CD4-positive, alpha-beta T cell (primary cell): ENCODE data around the gene STK35. TPM values are rescaled to one million over a fixed set of nuclear protein-coding genes. Genes with fewer than 3 reads are reported as not detected.

Experiments
- ATAC-seq: fragments of 200-7000 bp; cut with Tn5 transposase; one replicate; pipeline ENCODE4 v1.10.0; 2022; ENCODE audit warnings: mild to moderate bottlenecking; ENCODE audit not compliant: poor library complexity
- CTCF ChIA-PET: fragments of 350-600 bp; sonication (Branson Sonifier 250); formaldehyde crosslinking; loops from one replicate; lab custom pipeline; 2021; ENCODE audit warnings: antibody characterized with exemption, inconsistent platforms; lab: Charles Lee
- POLR2A ChIA-PET: fragments of 350-600 bp; sonication (Branson Sonifier 250); formaldehyde crosslinking; loops from one replicate; lab custom pipeline; 2021; ENCODE audit warnings: antibody characterized with exemption, inconsistent platforms; lab: Charles Lee
- DNase-seq, 14 experiments: peaks; one replicate each; pipeline ENCODE4 v3.0.0-alpha.2; 2013 to 2020; ENCODE audit warnings: mixed read lengths in 2 of 14
- H3K27ac ChIP-seq, 2 donors: one replicate each; pipeline versions ENCODE4 v1.5.1 to v1.7.0; 2013; ENCODE audit warnings: low read length in 2 of 2, low read depth in 1 of 2, mild to moderate bottlenecking in 1 of 2
- H3K27me3 ChIP-seq, 2 experiments: 1 replicate in 1 of 2; 2 replicates in 1 of 2; pipeline versions ENCODE4 v1.6.1 to v1.7.0; 2013; ENCODE audit warnings: low read length in 2 of 2, control low read depth in 1 of 2, mild to moderate bottlenecking in 1 of 2, moderate library complexity in 1 of 2; ENCODE audit not compliant: insufficient read depth in 2 of 2, control insufficient read depth in 1 of 2
- H3K36me3 ChIP-seq: one replicate; pipeline ENCODE4 v1.6.1; 2013; ENCODE audit warnings: low read length, control low read depth; ENCODE audit not compliant: insufficient read depth
- H3K4me1 ChIP-seq: one replicate; pipeline ENCODE4 v1.6.1; 2013; ENCODE audit warnings: low read length, control low read depth; ENCODE audit not compliant: insufficient read depth
- H3K4me3 ChIP-seq: one replicate; pipeline ENCODE4 v1.5.1; 2013; ENCODE audit warnings: mild to moderate bottlenecking, low read length, moderate library complexity
- H3K9me3 ChIP-seq, 2 experiments: 1 replicate in 1 of 2; 2 replicates in 1 of 2; pipeline versions ENCODE4 v1.6.1 to v1.7.0; 2013; ENCODE audit warnings: low read length in 2 of 2, mild to moderate bottlenecking in 2 of 2, control low read depth in 1 of 2, moderate library complexity in 1 of 2; ENCODE audit not compliant: control insufficient read depth in 1 of 2, insufficient read depth in 1 of 2
- H3K27ac Mint-ChIP-seq: one replicate; pipeline ENCODE4 v1.8.0; 2020; ENCODE audit warnings: mixed read lengths
- H3K27me3 Mint-ChIP-seq: one replicate; pipeline ENCODE4 v1.8.0; 2021; ENCODE audit warnings: mixed read lengths
- H3K36me3 Mint-ChIP-seq: one replicate; pipeline ENCODE4 v1.8.0; 2021; ENCODE audit warnings: low read depth, mixed read lengths
- H3K4me1 Mint-ChIP-seq: one replicate; pipeline ENCODE4 v1.8.0; 2021; ENCODE audit warnings: low read depth, mixed read lengths
- H3K4me3 Mint-ChIP-seq: one replicate; pipeline ENCODE4 v1.8.0; 2020; ENCODE audit warnings: mild to moderate bottlenecking, mixed read lengths
- H3K9me3 Mint-ChIP-seq: one replicate; pipeline ENCODE4 v1.8.0; 2020; ENCODE audit warnings: mixed read lengths
- intact Hi-C, 2 experiments: fragments of 100-400 bp; cut with DNase I in 1 of 2; cut with micrococcal nuclease in 1 of 2; formaldehyde crosslinking; loops; one replicate each; pipeline versions ENCODE4 v1.15.1 to v1.9.0; 2023 to 2025; cut with DNase I, micrococcal nuclease
- total RNA-seq, 174 experiments: library from RNA in 2 of 174; stranded (reverse) in 2 of 174; gene quantifications; one replicate each; pipeline ENCODE4 v1.2.3 and lab custom pipeline; 2021 to 2026
- TF ChIP-seq, protein P1 (sequence below): fragments of 200-600 bp; IDR thresholded peaks from one replicate; pipeline ENCODE4 v1.8.0; 2022; ENCODE audit warnings: antibody characterized with exemption, mild to moderate bottlenecking

The STK35 gene
- total RNA-seq, 2 experiments from 2014 or later: 18.9 to 19.6 TPM

DNA sequence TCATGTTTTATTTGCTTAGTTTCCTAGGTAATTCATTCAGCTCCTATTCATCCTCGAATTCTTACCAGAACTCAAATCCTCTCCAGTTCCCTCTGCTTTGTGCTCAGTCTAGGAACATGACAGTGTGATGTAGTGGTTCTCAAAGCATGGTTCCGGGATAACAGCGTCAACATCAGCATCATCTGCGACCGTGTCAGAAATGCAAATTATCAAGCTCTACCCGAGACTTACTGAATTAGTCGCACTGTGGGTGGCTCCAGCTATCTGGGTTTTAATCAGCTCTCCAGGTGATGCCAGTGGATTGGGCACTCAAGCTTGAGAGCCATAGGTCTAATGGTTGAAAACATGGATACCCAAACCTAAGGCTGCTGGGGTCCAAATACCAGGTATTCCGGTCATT is 7.7 kb upstream of the STK35 start:
- Histone ChIP-seq H3K9me3 (no peaks in the 10 kb centered on the region), H3K4me1 (no peaks in the 10 kb centered on the region), H3K4me3 (no peak overlapping the region), H3K27me3 (peaks cover 19 to 26% of the 10 kb centered on the region in 2 experiments), H3K36me3 (no peaks in the 10 kb centered on the region), H3K27ac (no peak overlapping the region)
- DNase-seq: no peak
- no peaks in the 10 kb centered on the region for H3K36me3 Mint-ChIP-seq
- TF ChIP-seq, protein P1, sequence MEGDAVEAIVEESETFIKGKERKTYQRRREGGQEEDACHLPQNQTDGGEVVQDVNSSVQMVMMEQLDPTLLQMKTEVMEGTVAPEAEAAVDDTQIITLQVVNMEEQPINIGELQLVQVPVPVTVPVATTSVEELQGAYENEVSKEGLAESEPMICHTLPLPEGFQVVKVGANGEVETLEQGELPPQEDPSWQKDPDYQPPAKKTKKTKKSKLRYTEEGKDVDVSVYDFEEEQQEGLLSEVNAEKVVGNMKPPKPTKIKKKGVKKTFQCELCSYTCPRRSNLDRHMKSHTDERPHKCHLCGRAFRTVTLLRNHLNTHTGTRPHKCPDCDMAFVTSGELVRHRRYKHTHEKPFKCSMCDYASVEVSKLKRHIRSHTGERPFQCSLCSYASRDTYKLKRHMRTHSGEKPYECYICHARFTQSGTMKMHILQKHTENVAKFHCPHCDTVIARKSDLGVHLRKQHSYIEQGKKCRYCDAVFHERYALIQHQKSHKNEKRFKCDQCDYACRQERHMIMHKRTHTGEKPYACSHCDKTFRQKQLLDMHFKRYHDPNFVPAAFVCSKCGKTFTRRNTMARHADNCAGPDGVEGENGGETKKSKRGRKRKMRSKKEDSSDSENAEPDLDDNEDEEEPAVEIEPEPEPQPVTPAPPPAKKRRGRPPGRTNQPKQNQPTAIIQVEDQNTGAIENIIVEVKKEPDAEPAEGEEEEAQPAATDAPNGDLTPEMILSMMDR: no peak
- ATAC-seq: no peak
- POLR2A ChIA-PET: interaction anchor here (2.9 kb wide), 1 partner anchor 9 kb away, joined by 19 read pairs; no protein-coding TSS in a partner anchor
- intact Hi-C loops: no loop called here
- H3K4me3 Mint-ChIP-seq: no peak overlapping the region
- H3K27ac Mint-ChIP-seq: no peak overlapping the region
- peaks cover 56% of the 10 kb centered on the region for H3K27me3 Mint-ChIP-seq
- CTCF ChIA-PET: interaction anchor here (1.1 kb wide), 1 partner anchor 10 kb away, joined by 4 read pairs; no protein-coding TSS in a partner anchor
- H3K9me3 Mint-ChIP-seq: no peaks in the 10 kb centered on the region
- no peaks in the 10 kb centered on the region for H3K4me1 Mint-ChIP-seq

DNA sequence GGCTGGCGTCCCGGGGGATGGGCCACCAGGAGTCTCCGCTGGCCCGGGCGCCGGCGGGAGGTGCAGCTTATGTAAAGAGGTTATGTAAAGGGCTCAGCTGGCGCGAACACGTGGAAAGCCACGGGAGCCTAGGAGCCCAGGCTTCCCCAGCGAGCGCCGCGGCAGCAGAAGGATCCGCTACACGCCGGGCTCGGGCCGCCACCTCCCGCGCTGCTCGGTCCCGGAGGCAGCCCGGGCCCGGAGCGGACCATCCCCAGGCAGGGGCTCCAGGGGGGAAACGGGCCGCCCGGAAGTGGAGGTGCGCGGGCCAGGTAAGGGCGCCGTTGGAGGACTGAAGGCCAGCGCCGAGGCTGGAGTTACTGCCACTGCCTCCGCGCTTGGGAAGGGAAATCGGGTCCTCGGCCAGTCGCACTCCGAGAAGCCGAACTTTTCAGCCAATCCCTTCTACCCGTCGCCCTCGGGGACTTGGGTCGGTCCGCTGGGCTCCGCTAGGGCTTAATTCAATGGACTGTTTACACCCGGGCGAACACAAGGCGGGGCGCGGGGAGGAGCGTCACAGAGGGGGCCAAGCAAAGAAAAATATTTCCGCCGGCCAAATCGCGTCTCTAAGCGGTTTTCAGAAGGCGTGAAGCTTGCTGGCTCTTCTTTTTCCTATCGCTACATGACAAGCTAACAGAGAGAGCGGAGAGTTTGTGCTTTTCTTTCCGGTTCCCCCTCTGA is 398 bp downstream of the STK35 start:
- Histone ChIP-seq H3K4me1 (peaks cover 37% of the 10 kb centered on the region), H3K4me3 (peak overlapping the region; percentile 89), H3K9me3 (no peaks in the 10 kb centered on the region), H3K27me3 (no peaks in the 10 kb centered on the region), H3K36me3 (peaks cover 7% of the 10 kb centered on the region), H3K27ac (peak overlapping the region; percentile 96 to 99)
- H3K9me3 Mint-ChIP-seq: no peaks in the 10 kb centered on the region
- intact Hi-C loops: loop anchor here (2.0 to 10.0 kb wide), 12 partner anchors 21 to 1695 kb away; partner anchors contain the start of genes FAM110A (in 2 of the 2), FKBP1A (in 1 of the 2), IDH3B (in 1 of the 2) and NSFL1C (in 1 of the 2)
- peak; percentile 75 for ATAC-seq
- DNase-seq: peak; percentile 84 to 95 (median 87)
- H3K36me3 Mint-ChIP-seq: peaks cover 45% of the 10 kb centered on the region
- TF ChIP-seq, protein P1: no peak
- peak overlapping the region; percentile 99 for H3K4me3 Mint-ChIP-seq
- ChIA-PET POLR2A (interaction anchor here (1.0 to 2.4 kb wide), 9 partner anchors 9 to 770 kb away, joined by 3 to 19 read pairs (median 5); partner anchors contain the start of genes NOP56 and SNRPB), CTCF (interaction anchor here (1.2 to 1.7 kb wide), 3 partner anchors 70 to 635 kb away, joined by 3 to 7 read pairs (median 4); partner anchors contain the start of gene NSFL1C)
- H3K27ac Mint-ChIP-seq: peak overlapping the region; percentile 100
- H3K4me1 Mint-ChIP-seq: peaks cover 48% of the 10 kb centered on the region
- peaks cover 4% of the 10 kb centered on the region for H3K27me3 Mint-ChIP-seq

DNA sequence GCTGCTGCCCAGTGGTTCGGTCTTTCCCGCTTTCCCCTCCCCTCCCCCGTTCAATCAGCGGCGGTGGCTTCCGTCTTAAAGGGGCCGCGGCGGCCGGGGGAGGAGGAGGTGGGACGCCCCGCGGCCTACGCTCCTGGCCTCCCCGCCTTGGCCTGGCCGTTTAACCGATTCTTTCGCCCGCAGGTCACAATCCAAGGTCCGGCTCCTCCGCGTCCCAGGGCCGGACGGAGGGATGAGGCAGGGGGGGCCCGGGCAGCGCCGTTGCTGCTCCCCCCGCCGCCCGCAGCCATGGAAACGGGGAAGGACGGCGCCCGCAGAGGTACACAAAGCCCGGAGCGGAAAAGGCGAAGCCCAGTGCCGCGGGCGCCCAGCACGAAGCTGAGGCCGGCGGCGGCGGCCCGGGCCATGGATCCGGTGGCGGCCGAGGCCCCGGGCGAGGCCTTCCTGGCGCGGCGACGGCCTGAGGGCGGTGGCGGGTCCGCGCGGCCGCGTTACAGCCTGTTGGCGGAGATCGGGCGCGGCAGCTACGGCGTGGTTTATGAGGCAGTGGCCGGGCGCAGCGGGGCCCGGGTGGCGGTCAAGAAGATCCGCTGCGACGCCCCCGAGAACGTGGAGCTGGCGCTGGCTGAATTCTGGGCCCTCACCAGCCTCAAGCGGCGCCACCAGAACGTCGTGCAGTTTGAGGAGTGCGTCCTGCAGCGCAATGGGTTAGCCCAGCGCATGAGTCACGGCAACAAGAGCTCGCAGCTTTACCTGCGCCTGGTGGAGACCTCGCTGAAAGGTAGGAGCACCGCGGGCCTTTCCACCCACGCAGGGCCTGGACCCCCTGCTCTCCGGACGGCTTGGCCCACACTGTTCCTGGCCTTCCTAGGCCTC is 1.2 kb downstream of the STK35 start:
- peak overlapping the region; percentile 100 for H3K27ac Mint-ChIP-seq
- H3K4me3 Mint-ChIP-seq: peak overlapping the region; percentile 99
- Histone ChIP-seq H3K36me3 (peaks cover 7% of the 10 kb centered on the region), H3K4me1 (peaks cover 44% of the 10 kb centered on the region), H3K4me3 (peak overlapping the region; percentile 89), H3K27me3 (no peaks in the 10 kb centered on the region), H3K9me3 (no peaks in the 10 kb centered on the region), H3K27ac (peak overlapping the region; percentile 96 to 99)
- H3K36me3 Mint-ChIP-seq: peaks cover 53% of the 10 kb centered on the region
- DNase-seq: peak; percentile 75 to 94 (median 81)
- no peaks in the 10 kb centered on the region for H3K9me3 Mint-ChIP-seq
- peaks cover 4% of the 10 kb centered on the region for H3K27me3 Mint-ChIP-seq
- TF ChIP-seq, protein P1: no peak
- intact Hi-C loops: loop anchor here (2.0 to 10.0 kb wide), 12 partner anchors 20 to 1696 kb away; partner anchors contain the start of genes FAM110A (in 2 of the 2), FKBP1A (in 1 of the 2), IDH3B (in 1 of the 2) and NSFL1C (in 1 of the 2)
- ChIA-PET CTCF (interaction anchor here (1.0 to 1.7 kb wide), 6 partner anchors 9 to 636 kb away, joined by 3 to 7 read pairs (median 4); partner anchors contain the start of gene NSFL1C), POLR2A (interaction anchor here (0.8 to 2.4 kb wide), 14 partner anchors 9 to 1270 kb away, joined by 3 to 19 read pairs (median 4); partner anchors contain the start of genes NOP56 and SNRPB)
- peak; percentile 69 for ATAC-seq
- H3K4me1 Mint-ChIP-seq: peaks cover 56% of the 10 kb centered on the region
